ENCODE measurements around the gene COX10.

GRCh38 chr17:14068542-14069250 lies 608 bp upstream of the COX10 start:
- TF ChIP-seq EZH2 (IDR thresholded peaks at IDR 0.05) (no peak), POLR2AphosphoS5 (IDR thresholded peaks at IDR 0.05; ENCODE audit: borderline replicate concordance, low read depth, low read length) (no peak)

All from SK-N-MC (cell line).